ENCODE data around the gene MEF2A.

Gene MEF2A

GRCh38 chr15:99606646-99607045 lies 40.9 kb downstream of the MEF2A start:
- DNase-seq (ENCODE audit: low spot score): no peak

- no peak for DNase-seq (ENCODE audit: low spot score)
These were observed 47.7 kb downstream of the MEF2A start for GRCh38 chr15:99613481-99613880.

- DNase-seq (ENCODE audit: low spot score): no peak
These were observed 48.3 kb downstream of the MEF2A start for GRCh38 chr15:99613887-99614647.

- DNase-seq (ENCODE audit: low spot score): no peak
These were observed 49.0 kb downstream of the MEF2A start for GRCh38 chr15:99614749-99615288.

GRCh38 chr15:99615460-99615859 lies 49.7 kb downstream of the MEF2A start:
- DNase-seq (ENCODE audit: low spot score): no peak

- DNase-seq (ENCODE audit: low spot score): no peak
These were observed 50.3 kb downstream of the MEF2A start for GRCh38 chr15:99616129-99616528.

DNA sequence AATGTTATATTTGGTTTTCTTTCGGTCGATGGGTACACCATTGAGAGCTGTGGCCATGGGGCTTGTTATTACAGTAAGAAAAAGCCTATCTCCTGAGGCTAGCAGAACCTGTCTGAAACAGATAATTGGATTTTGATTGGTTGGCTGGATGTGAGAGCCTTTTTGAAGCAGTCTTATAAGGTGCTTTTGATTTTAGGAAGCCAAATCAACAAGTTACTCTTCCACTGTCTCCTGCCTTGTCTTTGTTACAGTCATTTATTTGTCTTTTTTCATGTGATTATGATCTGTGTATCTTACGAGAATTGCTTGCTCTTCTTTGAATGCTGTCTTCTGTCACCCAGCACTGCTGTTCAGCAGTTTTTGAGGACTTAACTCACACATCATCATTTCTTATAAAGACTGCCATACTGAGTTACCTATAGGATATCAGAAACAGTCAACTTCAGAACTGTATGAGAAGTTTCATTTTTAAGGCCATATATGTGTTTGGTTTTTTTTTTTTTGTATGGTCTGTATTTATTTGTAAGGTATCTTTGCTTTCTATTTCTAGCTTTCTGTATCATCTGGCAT lies 51.1 kb downstream of the MEF2A start:
- DNase-seq (ENCODE audit: low spot score): no peak

- no peak for DNase-seq (ENCODE audit: low spot score)
These were observed 53.2 kb downstream of the MEF2A start for GRCh38 chr15:99618941-99619411.

DNA sequence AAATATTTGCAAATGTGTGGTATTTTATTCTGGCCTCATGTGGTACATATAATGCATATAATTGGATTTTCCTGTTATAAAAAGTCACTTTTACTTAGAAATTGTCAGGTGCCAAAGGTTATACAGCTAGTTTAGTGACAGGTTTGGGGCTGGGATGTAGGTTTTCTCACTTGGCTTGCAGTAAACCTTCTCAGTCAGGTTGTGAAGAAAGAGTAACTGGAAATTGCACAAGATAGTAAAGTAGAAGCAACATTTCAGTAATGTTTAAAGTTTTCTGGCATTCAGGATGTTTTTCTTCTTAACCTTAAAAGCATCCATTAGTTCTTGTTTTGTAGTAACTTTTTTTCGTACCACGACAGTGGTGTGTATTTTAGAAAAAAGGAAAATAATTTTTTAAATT lies 53.9 kb downstream of the MEF2A start:
- no peak for DNase-seq (ENCODE audit: low spot score)

DNA sequence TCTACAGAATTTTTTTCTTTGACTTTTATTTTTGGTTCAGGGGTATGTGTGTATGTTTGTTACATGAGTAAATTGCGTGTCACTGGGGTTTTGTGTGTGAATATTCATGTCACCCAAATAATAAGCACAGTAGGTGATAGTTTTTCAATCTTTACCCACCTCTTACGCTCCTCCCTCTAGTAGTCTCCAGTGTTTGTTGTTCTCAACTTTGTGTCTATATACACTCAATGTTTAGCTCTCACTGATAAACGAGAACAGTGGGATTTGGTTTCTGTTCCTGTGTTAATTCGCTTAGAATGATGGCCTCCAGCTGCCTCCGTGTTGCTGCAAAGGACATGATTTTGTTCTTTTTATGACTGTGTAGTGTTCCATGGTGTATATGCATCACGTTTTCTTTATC lies 54.4 kb downstream of the MEF2A start:
- no peak for DNase-seq (ENCODE audit: low spot score)

DNA sequence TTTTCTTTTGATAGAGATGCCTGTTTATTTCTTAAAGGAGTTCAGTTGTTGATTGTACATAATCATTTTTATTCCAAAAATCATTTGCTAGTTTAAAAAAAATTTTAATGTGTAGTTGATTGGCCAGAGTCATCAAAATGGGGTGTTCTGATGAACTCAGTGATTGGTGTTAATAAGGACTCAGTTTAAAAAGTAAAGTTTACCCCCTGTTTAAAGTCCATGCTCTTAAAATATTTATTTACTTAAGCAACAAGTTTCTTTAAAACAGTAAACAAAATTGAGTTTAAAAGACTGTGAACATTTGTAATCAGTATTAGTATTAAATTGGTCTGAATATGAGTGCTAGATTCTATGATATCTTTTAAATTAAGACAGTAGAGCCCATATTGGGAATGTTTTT lies 56.0 kb downstream of the MEF2A start:
- DNase-seq (ENCODE audit: low spot score): no peak

DNA sequence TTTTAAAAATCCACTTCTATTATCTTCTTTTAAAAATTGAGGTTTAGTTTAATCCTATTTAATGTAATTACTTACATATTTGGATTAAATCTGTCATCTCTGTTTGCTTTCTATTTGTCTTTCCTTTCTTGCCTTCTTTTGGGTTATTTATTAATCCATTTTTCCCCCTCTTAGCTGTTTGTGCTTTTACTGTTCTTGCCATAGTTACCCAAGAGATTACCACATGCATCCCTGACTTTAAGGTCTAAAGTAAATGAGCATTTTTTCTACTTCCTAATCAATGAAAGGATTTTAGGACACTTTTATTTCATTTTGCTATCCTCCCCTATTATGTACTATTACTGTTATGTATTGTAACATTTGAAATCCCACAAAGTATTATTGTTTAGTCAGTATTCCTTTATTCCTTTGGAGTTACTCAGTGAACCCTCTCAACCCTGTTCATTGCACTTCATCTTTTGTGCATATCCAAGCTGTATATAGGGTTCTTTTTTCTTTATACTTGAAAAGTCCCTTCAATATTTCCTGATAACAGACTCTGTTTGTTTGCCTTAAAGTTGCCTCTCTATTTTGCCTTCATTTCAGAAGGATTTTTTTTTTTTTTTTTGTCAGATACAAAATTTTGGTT lies 62.7 kb downstream of the MEF2A start:
- no peak for DNase-seq (ENCODE audit: low spot score)

- DNase-seq (ENCODE audit: low spot score): no peak
These were observed 64.9 kb downstream of the MEF2A start for GRCh38 chr15:99630607-99631131.

- peak; percentile 31 for DNase-seq (ENCODE audit: low spot score)
These were observed 65.5 kb downstream of the MEF2A start for GRCh38 chr15:99631255-99631654.

GRCh38 chr15:99632521-99632920 lies 66.7 kb downstream of the MEF2A start:
- DNase-seq (ENCODE audit: low spot score): no peak

- no peak for DNase-seq (ENCODE audit: low spot score)
These were observed 67.9 kb downstream of the MEF2A start for GRCh38 chr15:99633655-99634054.

- no peak for DNase-seq (ENCODE audit: low spot score)
These were observed 68.8 kb downstream of the MEF2A start for GRCh38 chr15:99634576-99634975.

- DNase-seq (ENCODE audit: low spot score): no peak
These were observed 69.4 kb downstream of the MEF2A start for GRCh38 chr15:99635145-99635544.

- no peak for DNase-seq (ENCODE audit: low spot score)
These were observed 70.0 kb downstream of the MEF2A start for GRCh38 chr15:99635794-99636193.

DNA sequence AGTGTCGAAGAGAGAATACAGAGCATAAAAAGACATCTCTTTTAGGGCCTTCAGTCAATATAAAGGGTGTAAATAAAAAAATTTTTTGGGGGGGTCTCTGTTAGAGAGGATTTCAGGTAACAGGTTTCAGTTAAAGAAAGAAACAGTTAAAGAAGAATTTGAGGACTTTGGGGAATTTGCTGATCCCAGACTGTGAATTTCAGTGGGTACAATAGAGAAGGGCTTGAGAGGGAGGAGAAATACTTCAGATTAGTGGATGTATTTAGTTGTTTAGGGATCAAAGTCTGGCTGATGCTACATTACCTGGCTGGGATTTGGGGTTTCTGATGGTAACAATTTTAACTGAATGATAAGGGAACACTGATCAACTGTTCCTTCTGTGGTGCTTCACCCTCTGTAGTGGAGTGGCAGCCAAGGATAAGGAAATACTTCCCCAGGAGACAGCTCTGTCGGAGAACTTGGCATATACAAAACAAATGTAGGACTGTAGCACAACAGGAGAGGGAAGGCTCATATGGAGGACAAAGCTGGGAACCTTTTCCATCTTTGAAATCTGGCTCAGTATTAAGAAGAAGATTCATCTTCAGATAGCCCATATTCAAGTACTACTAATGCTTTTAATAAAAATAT lies 79.2 kb downstream of the MEF2A start:
- no peak for DNase-seq (ENCODE audit: low spot score)

- no peak for DNase-seq (ENCODE audit: low spot score)
These were observed 79.8 kb downstream of the MEF2A start for GRCh38 chr15:99645543-99645935.

DNA sequence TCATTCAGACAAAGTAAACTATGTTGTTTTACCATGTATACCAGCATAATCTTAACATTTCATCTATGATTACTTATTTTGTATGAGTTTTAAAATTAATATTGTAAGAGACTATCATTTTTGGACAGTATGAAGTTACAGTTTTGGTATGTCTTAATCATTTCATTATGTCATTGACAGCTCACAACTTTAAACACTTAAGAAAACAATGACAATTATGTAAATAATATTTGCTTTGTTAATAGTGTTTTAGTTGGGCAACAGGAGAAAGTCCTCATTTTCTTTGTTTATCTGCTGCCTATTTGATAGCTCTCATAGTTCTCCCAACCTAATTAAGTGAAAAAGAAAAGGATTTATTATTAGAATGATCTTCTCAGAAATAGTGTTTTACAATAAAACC lies 80.2 kb downstream of the MEF2A start:
- no peak for DNase-seq (ENCODE audit: low spot score)
